GM19324 (cell line): ENCODE results near the gene RELT.

Source experiments
- ATAC-seq: cut with Tn5 transposase; IDR thresholded peaks from one replicate; pipeline ENCODE4 v1.9.1; 2021; ENCODE audit warnings: mild to moderate bottlenecking, moderate library complexity; ENCODE audit not compliant: unreplicated experiment, low FRiP score

RELT gene

DNA sequence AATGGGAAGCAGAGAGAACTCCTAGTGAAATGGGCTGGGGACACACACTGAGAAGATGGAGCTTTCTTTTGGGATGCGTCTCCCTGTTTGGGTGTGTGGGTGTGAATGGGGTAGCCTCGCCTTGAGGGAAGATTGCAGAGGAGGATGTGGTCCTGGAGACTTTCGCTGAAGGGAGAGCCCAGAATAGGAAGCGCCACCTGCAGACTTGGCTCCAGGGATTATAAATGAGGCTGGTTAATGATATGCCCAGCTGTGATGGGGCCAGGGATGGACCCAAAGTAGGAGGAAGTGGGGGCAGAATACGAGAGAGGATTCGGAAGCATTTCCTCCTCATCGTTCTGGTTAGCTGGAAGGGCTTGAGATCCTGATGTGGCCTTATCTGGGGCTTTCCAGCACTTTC, 13.7 kb downstream of the RELT start:
- ATAC-seq, result no peak

DNA sequence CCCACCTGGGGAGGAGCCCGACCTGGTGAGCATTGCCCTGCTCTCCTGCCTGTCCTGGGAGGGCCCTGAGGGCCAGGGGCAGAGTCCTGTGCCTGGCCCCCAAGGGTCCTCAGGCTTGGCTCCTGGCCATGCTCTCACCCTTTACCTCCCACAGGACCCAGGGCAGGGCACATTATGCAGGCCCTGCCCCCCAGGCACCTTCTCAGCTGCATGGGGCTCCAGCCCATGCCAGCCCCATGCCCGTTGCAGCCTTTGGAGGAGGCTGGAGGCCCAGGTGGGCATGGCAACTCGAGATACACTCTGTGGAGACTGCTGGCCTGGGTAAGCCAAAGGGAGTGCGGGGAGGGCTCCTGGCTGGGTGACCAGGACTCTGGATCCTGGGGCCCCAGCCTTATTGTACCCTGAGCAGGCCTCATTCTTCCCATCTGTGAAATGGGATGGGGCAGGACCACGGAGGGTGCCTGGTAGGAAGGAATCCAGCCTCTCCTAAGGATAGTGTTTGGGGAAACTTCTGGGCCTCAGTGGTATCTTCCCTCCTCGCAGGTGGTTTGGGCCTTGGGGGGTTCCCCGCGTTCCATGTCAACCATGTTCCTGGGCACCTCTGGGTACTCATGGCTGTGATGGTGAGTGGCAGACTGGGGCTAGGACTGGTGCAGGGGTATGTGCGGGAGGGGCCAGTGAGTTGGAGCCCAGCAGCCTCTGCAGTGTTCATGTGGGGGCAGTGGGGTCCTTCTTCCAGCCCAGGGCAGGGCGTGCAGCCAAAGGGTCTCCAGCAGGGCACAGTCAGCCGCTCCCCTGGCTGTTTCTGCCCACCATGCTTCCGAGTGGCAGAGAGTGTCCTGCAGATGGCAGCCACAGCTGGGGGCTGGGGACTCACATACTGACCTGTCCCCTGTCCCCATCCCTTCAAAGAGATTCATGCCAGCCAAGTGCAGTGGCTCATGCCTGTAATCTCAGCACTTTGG, 14.7 kb downstream of the RELT start:
- no peak for ATAC-seq

DNA sequence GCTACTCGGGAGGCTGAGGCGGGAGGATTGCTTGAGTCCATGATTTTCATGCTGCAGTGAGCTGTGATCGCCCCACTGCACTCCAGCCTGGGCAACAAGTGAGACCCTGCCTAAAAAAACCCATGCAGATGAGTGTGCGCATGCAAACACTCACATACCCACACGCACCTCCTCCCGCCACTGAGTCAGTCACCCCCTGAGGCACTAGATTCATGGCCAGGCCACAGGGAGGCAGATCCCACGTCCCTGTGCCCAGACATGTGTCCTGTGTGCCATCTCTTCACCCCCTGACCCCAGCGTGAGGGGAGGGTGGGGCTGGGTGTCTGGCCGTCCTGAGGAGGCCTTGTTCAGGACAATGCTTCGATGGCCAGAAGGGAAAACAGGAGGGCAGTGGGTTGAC, 15.5 kb downstream of the RELT start:
- no peak for ATAC-seq

DNA sequence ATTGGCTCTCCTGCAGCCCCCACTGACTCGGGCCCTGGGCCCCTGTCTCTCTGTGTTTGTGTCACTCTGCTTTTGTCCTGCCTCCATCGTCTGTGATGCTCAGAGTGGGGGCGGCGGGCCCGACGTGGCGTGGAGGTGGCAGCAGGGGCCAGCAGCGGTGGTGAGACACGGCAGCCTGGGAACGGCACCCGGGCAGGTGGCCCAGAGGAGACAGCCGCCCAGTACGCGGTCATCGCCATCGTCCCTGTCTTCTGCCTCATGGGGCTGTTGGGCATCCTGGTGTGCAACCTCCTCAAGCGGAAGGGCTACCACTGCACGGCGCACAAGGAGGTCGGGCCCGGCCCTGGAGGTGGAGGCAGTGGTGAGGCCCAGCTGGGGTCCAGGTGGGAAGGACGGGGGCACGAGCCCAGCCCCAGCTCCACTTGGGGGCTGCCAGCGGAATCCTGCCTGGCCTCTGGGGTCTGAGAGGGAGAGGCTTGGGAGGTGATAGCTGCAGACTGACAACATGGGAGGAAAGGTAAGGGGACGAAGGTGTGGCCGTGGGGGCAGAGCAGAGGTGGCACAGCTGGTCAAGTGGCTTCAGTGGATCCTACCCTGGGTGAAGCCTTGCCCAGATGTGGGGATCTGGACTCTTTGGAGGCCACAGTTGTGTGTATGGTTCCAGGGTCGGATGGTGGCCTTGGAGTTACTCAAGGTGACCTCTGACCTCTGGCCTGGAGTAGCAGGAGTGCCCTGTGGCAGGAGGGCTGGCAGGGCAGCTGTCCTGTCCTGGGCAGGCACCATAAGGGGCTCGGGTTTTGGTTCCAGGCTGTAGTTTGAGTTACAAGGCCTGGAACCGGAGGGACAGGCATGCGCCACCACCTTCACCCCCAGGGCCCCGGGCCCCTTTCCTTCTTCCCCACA, 16.2 kb downstream of the RELT start:
- ATAC-seq, result no peak

DNA sequence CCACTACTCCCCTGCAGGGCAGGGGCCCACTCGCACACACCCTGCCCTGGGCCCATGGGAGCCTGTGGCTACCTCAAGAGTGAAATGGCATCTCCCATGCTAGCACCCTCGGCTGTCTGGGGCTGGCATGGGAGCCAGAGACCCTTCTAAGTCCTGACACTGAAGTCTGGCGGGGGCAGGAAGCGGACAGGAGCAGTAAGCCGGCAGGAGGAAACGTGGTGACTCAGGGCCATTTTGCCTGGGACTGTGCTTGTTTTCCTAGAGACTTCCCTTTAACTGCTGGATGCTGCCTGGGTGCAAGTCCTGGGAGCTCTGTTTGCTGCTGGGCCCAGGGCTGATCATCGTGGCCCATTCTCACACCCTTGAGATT, 16.8 kb downstream of the RELT start:
- ATAC-seq, result no peak

DNA sequence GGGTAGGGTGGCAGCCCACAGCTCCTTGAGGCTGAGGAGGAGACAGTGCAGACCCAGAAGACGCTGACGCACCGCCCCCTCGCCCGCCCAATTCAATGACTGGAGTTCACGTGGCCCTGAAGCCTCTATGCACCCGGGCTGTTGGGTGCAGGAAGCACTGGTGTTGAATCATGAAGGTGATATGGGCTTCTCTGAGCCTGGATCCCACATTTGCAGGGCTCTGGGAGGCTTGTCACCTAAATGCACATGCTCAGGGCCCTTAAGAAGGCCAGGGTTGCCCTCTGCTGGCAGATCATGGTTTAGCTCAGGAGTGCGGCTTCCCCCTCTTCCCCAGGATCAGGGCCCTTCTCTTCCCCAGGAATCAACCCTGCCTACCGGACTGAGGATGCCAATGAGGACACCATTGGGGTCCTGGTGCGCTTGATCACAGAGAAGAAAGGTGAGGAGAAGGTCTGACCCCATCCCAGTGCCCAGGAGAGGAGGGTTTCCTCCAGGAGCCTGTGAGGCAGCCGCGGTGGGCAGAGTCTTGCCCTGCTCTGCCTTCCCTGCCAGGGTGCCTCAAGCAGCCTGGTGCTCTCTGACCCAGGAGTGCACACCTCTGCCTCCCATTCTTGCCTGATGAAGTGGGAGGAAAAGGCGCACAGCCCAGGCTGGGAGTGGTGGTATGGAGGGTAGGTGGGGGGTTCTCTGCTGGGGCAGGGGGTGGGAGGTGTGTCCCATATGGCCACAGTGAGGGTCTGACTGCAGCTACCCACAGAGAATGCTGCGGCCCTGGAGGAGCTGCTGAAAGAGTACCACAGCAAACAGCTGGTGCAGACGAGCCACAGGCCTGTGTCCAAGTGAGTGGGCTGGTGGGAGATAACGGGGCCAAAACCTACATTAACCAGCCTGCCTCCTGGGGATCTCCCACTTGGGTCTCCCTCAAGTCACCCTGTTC, 17.5 kb downstream of the RELT start:
- ATAC-seq, result no peak

DNA sequence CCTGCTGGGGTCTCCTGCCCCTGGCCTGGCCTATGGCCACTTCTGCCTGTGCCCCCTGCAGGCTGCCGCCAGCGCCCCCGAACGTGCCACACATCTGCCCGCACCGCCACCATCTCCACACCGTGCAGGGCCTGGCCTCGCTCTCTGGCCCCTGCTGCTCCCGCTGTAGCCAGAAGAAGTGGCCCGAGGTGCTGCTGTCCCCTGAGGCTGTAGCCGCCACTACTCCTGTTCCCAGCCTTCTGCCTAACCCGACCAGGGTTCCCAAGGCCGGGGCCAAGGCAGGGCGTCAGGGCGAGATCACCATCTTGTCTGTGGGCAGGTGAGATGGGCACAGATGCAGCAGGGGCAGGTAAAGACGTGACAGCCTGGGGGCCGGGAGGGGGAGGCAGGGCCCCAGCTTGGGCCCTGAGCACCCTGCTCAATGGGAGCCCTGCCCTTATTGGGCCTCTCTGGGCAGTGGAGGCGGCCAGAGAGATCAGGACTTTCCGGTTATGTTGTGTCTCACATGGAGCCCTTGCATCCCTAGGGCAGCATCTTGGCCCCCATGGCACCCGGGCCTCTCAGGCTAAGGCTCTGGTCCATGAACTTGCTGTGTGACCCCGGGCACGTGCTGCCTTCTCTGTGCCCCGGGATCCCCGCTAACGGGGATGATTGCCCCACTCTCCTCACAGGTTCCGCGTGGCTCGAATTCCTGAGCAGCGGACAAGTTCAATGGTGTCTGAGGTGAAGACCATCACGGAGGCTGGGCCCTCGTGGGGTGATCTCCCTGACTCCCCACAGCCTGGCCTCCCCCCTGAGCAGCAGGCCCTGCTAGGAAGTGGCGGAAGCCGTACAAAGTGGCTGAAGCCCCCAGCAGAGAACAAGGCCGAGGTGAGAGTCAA, 18.5 kb downstream of the RELT start:
- ATAC-seq, result no peak

DNA sequence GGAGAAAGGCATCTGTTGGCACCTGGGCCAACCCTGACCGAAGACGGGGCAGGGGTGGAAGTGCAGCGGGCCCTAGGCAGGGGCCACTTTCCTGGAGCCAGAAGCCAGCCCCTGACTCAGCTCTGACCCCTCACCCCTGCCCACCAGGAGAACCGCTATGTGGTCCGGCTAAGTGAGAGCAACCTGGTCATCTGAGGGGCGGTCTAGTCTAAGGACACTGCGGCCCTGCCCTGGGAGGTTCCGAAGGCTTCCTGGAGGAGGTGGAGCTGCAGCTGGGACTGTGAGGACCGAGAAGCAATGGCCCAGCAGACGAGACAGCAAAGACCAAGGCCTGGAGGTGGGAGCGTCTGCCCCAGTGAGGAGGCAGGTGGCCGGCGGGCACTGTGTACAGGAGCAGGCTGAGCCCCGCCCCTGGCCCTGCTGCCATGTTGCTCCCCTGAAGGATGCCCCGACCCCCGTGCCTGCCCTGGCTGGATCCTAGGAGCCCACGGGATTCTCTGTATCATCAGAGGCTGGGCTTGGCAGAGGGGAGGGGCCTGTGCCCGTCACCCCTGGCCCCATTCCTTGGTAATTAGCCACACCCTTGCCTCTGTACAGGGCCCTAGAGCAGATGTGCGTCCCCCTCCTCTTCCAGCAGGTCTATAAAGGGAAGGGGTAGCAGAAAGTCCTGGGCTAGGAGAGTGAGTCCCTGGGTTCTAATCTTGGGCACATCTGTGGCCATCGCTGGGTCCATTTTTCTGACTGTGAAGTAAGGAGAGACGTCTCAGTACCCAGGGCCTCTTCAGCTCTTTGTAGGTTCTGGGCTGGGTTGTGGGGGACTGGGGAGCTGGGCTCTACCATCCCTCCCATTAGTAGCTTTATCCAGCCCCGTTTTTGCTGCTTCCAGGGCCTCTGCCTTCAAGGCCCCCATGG, 19.4 kb downstream of the RELT start:
- ATAC-seq, result no peak

DNA sequence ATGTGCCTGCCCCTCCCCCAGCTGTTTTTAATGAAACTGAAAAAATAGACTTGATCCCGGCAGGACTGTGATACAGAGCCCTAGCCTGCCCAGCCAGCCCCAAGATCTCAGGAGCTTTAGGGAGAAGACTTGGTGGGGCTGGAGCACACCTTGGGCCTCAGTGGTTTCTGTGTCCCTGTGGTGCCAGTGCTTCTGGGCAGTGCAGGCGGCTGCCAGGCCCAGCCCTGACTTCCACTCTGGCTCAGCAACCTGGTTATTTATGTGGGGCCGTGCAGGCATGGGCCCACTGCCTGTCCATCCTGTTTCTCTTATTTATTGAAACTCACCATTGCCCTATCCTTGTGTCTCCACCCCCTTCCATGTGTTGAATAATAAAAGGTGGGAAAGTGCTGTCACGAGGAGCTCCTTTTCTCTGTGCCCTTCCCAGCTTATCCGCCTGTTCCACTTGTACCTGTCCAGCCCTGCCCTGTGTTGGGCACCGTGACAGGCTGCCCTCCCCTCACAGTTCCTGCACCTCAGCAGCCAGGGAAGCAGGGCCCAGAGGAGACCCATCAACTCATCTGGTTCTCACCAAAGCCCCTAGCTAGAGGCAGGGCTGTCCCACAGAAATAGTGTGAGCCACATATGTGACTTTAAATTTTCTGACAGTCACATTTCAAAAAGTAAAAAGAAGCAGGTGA, 20.2 kb downstream of the RELT start:
- ATAC-seq, result no peak

DNA sequence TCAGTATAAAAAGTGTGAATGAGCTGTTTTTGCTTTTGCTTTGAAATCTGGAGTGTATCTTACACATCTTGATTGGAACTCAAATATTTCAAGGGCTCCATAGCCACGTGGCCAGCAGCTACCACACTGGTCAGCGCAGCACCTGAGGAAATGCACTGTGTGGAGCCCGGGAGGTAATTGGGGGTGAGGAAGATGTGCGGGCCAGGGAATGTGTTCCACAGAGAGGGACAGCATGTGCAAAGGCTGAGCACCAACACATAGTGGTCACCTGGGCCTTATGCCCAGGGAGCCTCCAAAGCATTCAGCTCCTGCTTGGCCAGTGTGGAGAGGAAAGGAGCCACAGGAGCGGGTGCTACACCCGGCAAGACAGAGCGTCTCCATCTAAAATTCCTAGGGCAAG, 20.8 kb downstream of the RELT start:
- no peak for ATAC-seq

DNA sequence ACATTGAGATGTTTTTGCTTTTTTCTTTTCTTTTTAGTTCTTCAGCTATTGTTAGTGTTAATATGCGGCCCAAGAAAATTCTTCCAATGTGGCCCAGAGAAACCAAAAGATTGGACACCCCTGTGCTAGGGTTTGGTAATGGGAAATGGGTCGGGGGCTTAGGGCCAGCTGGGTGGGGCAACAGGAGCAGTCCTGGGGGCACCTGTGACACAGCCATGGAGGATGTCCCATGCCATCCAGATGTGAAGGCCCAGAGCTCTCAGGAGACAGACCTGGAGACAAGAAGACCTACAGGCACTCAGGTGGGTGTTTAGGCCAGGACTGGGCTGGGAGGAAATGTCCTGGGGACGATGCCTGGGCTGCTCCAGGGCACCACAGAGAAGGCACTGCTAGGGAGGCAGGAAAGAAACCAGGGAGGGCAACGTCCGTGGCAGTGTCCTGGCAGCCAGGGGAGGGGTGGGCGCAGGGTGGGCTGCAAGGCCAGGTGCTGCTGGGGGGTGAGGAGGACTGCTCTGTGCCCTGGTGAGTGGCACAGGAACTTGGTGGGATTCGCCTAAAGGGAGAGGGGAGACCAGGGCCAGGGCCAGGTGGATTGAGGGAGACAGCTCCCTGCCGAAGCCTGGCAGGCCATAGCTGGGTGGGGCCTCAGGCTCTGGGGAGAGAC, 21.4 kb downstream of the RELT start:
- ATAC-seq, result no peak

DNA sequence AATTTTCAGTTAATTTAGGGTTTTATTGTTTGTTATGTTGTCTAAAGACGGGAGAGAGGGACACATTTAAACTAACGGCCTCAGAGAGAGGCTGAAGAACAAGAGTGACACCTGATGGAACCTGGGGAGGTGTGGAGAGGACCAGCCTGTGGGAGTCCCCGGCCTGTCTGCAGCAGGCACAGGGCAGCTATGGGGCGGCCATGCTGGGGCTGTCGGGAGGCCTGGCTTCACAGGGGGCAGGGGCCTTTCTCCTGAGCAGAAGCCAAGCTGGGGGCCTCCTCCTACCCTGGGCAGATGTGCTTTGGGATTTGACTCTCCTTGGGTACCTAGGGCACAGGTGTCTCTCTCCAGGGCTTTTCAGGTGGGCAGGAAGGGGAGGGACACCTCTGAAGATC, 21.9 kb downstream of the RELT start:
- ATAC-seq, result no peak

DNA sequence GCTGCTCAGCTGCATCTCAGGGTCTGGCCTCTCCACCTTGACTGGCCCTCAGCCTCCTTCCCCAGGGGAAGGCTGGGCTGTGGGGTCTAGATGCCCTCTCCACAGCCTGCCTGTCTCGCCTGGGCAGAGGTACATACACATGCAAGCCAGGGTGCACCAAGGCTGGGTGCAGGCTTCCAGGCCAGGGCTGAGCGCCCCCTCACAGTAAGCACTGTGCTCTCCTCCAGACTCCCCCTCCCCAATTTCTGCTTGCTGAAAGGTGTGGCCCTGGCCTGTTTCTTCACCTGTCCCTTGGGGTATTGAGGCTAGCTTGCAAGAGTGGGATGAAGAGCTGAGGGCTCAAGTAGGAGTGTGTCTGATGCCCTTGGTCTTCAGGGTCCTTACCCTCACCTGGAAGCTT, 22.5 kb downstream of the RELT start:
- no peak for ATAC-seq

DNA sequence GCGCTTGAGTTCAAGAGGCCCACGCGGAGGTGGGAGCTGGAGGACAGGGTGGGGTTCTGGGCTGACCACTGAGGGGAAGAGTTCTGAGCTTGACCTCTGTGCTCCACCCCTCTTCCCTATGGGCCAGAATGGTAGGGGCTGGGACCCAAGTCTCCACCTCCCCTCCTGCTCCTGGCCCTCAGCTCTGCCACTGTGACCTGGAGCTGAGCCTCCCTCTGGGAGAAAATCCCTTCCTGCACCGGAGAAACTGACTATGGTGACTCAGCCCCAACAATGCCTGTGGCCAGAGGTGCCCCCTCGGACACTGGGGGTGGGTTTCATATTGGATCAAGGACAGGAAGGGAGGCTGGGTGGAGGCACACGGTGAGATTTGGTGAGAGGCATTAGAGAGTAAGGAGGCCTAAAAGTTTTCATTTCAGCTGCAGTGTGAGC, 23.0 kb downstream of the RELT start:
- no peak for ATAC-seq

DNA sequence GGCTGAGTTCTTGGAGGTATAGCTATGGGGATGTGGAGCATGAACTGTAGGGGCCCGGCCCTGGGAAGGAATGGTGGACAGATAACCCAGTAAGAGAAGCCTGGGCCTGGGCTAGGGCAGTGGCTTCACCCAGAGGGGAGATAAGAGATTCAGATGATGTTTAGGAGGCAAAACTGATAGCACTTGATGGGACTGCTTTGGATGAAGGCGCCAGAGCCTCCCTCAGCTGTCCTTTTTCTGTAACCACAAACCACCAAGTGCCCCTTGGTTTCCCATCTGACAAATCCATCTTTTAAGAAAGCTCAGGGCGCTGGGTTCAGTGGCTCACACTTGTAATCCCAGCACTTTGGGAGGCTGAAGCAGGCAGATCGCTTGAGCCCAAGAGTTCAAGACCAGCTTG, 23.4 kb downstream of the RELT start:
- ATAC-seq, result no peak

DNA sequence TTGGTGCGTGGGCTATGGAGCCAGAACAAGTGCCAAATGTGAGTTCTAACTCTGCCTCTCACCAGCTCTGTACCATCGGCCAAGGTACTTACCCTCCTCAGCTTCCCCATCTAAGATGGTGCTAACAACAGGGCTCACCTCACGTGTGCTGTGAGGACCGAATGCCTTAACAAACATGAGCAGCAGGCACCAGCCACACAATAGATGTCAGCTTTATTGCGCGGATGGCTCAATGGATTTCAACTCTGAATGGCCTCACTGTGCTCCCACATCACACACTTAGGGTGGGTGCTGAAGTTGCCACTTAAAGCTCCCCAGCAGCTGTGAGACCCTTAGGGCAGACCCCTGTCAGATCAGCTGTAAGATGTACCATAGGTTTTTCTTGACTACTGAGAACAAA, 24.1 kb downstream of the RELT start:
- ATAC-seq, result no peak

DNA sequence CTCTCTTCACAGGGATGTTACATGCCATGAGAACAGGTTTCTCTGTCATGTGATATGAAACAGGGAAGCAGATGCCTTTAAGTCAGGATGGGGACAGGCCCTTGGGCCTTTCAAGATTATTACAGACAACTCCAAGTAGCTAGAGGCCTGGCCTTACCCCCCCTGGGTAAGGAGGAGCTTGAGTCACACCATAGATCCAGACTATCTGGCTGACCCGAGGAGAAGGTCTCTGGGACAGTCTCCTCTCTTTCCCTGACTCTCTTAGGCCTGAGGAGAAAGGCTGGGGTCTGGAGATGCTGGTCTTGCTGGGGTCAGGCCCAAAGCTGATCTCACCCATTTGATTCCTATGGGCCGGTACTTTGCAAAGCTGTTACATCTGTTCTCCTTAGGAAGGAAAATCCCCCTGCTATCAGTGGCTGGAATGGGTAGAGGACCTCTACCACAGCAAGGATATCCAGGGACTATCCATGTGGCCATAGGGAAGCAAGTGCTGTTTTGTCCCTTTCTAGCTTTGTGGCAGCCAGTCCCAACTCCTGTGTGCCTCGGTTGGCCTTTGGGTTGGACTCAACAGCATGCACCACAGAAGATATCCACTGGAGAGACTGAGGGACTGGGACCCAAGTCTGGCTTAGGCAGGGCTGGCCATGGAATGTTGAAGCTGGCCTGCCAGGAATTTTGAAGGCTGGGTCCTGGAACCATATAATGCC, 25.2 kb downstream of the RELT start:
- ATAC-seq, result no peak
